Stimulated activated CD8-positive, alpha-beta memory T cell treated with anti-CD3 and anti-CD28 coated beads, Interleukin-7, amount 100 ng/mL, for 48 hours (primary cell): Measurements from ENCODE around the gene CCNJL.
"Not testable (repeated sequence)": the region's sequence is repeated elsewhere in the genome, so short reads cannot be mapped to it uniquely, and the experiment has no call there.

ENCODE experiments used
- DNase-seq, 2 donors: peaks; one replicate each; pipeline ENCODE4 v3.0.0-alpha.2; 2020; ENCODE audit warnings: low read depth in 1 of 2; ENCODE audit errors: extremely low read depth in 1 of 2

CCNJL gene

GRCh38 chr5:160312134-160312959, at the start of gene CCNJL:
TSS of gene CCNJL (minus strand) at chr5:160312564. CDS start at chr5:160311923, 641 bp downstream.
- DNase-seq: no peak

- DNase-seq: no peak
These were observed 49.4 kb upstream of the CCNJL start for GRCh38 chr5:160361624-160362228.

DNA sequence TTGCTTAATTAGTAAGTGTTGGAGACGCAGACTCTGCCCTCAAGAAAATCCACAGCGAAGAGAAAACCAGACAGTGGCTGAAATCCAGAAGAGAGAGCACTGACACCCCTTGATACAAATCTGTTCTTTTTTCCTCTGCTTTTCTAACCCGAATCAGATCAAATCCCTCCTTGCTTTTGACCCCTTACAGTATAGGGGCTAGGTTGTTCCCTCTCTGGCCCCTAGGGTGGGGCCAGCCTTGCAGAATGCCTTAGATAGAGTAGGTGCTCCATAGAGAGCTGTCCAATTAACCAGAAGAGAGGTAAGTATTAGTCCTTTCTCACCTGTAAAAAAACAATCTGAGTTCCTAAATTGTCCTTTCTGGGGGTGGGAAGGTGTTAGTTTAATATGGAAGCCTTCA, 47.9 kb upstream of the CCNJL start:
- no peak for DNase-seq

- DNase-seq: no peak
These were observed 47.5 kb upstream of the CCNJL start for GRCh38 chr5:160359816-160360215.

- DNase-seq: no peak
These were observed 46.9 kb upstream of the CCNJL start for GRCh38 chr5:160359242-160359641.

GRCh38 chr5:160357861-160358411, 45.6 kb upstream of the CCNJL start:
- no peak for DNase-seq

- no peak for DNase-seq
These were observed 45.0 kb upstream of the CCNJL start for GRCh38 chr5:160357394-160357793.

DNA sequence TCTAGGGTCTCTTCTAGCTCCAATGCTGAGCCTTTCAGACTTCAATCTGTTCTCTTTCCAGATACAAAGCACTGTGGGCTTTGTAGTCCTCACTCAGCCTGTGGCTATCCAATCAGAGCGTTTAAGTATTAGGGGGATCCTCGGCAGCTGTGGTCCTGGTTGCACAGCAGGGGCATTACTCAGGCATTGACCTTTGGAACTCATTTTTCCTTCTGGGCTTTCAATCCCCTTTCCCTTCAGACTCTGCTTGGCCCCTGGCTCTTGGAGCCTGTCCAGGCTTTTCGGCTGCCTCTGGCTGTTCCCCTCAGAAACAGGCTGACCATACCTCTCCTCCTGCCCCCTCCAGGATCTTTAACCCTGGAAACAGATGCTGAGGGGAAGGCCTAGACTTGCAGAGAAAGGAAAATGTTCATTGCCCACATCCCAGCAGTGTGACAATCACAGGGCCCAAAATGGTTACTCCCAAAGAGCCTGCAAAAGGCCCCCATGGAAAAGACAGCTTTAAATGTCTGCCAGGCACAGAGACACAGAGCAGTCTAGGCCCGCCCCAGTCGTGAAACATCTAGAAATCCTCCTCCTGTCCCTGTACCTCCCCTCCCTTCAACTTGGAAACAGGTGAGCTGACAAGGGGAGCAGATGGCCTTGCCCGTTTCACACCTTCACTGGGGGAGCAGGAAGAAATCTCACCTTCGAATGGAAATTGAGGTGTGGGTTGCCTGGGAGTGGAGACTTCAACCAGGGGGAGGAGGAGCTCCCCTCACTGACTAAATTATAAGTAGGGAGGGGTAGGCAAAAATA, 44.4 kb upstream of the CCNJL start:
- DNase-seq: no peak

GRCh38 chr5:160354666-160355065, 42.3 kb upstream of the CCNJL start:
- no peak for DNase-seq

- DNase-seq: no peak
These were observed 41.0 kb upstream of the CCNJL start for GRCh38 chr5:160353379-160353778.

- no peak for DNase-seq
These were observed 39.9 kb upstream of the CCNJL start for GRCh38 chr5:160352308-160352707.

DNA sequence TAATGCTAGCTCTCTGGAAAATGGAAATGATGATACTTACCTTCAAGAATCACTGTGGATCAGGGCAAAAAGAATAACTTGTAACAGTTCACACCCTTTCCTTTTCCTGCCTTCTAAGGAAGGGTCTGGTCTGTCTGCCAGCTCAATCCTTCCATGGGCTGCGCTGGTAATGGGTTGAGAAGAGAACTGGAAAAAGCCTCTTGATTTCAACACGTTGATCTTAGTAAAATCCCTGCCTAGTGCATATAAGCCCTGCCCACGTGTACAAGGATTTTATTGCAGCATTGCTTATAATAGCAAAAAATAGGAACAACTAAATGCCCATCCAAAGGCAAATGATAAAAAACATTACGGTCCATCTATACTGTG, 37.6 kb upstream of the CCNJL start:
- DNase-seq: no peak

DNA sequence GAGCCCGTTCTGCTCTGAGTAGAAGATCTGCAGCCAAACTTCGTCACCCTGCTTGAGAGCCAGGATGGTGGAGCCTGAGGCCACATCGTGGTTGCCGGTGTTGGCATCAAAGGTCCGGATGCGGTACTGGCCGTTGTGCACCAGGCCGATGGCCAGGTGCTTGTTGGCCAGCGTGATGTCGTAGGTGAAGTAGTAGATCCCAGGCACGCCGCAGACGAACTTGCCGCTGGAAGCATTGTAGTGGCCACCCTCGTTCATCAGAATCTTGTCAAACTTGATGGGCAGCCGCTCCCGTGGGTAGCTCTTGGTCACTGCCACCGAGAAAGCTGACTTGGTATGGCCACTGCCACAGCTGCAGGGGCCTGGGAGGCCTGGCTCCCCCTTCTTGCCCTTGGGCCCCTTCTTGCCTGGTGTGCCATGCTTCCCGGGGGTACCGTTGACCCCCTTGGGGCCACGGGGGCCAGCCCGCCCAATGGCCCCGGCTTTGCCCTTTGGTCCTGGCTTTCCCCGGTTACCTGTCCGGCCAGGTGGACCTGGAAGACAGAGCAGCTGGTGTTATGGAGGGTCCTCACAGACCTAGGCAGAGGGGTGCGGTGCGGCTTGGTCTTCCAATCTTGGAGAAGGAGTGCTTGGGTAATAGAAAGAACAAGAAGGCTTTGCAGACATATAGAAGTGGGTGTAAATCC, 37.0 kb upstream of the CCNJL start:
- DNase-seq: no peak

GRCh38 chr5:160348080-160348479, 35.7 kb upstream of the CCNJL start:
- no peak for DNase-seq

GRCh38 chr5:160347448-160347847, 35.1 kb upstream of the CCNJL start:
- DNase-seq: no peak

- DNase-seq: no peak
These were observed 30.1 kb upstream of the CCNJL start for GRCh38 chr5:160342413-160342941.

GRCh38 chr5:160341309-160341870, 29.0 kb upstream of the CCNJL start:
- no peak for DNase-seq

- not testable (repeated sequence) for DNase-seq
These were observed 28.1 kb upstream of the CCNJL start for GRCh38 chr5:160340513-160340912.

GRCh38 chr5:160339406-160340130, 27.2 kb upstream of the CCNJL start:
- DNase-seq: no peak

GRCh38 chr5:160334716-160335115, 22.4 kb upstream of the CCNJL start:
- DNase-seq: not testable (repeated sequence)
